H1 (cell line): ENCODE data around the gene NHSL2. TPM values are rescaled to one million over a fixed set of nuclear protein-coding genes. Genes with fewer than 3 reads are reported as not detected.

ENCODE experiments used
- CHD7 ChIP-seq: fragments of 300-600 bp; sonication (generic); IDR thresholded peaks from 2 replicates; pipeline ENCODE4 v1.7.1; 2012; ENCODE audit warnings: low read length, moderate library complexity, mild to moderate bottlenecking, inconsistent platforms; ENCODE audit not compliant: insufficient replicate concordance
- KDM4A ChIP-seq: IDR thresholded peaks from one replicate; pipeline ENCODE4 v1.7.1; 2012; ENCODE audit warnings: low read depth, mild to moderate bottlenecking, moderate library complexity, low read length, inconsistent platforms; ENCODE audit not compliant: severe bottlenecking
- POU5F1 ChIP-seq: IDR thresholded peaks from 2 replicates; pipeline ENCODE4 v1.6.1; 2011; ENCODE audit warnings: low read depth, mild to moderate bottlenecking, low read length, moderate library complexity
- SUZ12 ChIP-seq: fragments of 200-600 bp; sonication (generic); IDR thresholded peaks from 2 replicates; pipeline ENCODE4 v1.6.1; 2012; ENCODE audit warnings: mild to moderate bottlenecking, inconsistent platforms, low read length, moderate library complexity, mixed read lengths
- polyA plus RNA-seq, 7 experiments: library from polyadenylated mRNA; depleted of rRNA in 3 of 7; stranded (reverse) in 5 of 7; unstranded in 2 of 7; fragments of >200 nt in 5 of 7; fragments of 200-250 nt in 2 of 7; gene quantifications; 1 replicate in 5 of 7; 2 replicates in 1 of 7; 4 replicates in 1 of 7; pipeline versions ENCODE4 v1.2.1 to v1.2.3, GENCODE V29; 2011 to 2013; ENCODE audit warnings: missing spikeins in 2 of 7, mixed read lengths in 2 of 7
- total RNA-seq: library from RNA; stranded (reverse); fragmentation: NEBNext Ultra II Directional; extraction: Animal tissue kit (Norgen Biotek cat#: 25700); gene quantifications from 2 replicates; pipeline ENCODE4 v1.2.1, GENCODE V29; 2021

The NHSL2 gene
- total and polyA plus RNA-seq, 2 of the 8 experiments (the other 6 are each of a cell fraction or from before 2014, with no cell fraction given) = 3.7 to 7.2 TPM

GRCh38 chrX:72180539-72180938 lies 269.9 kb downstream of the NHSL2 start (continued):
- TF ChIP-seq KDM4A = no peak
- TF ChIP-seq SUZ12 = no peak
- TF ChIP-seq POU5F1 = no peak
- no peak for TF ChIP-seq CHD7
